GM23248 (cell line): ENCODE data around the gene EFL1. TPM values are rescaled to one million over a fixed set of nuclear protein-coding genes. Genes with fewer than 3 reads are reported as not detected.

Source experiments
- DNase-seq: peaks from one replicate; pipeline ENCODE4 v3.0.0-alpha.2; 2015
- H2AFZ ChIP-seq: fragments of 200-600 bp; sonication (generic); 2 replicates; pipeline ENCODE4 v1.6.1; 2016; ENCODE audit warnings: antibody characterized with exemption
- H3F3A ChIP-seq: fragments of 200-600 bp; sonication (generic); 2 replicates; pipeline ENCODE4 v1.6.1; 2016; ENCODE audit warnings: mild to moderate bottlenecking, antibody characterized with exemption, mixed run types; ENCODE audit not compliant: insufficient read depth
- H3K27ac ChIP-seq: fragments of 200-600 bp; sonication (generic); 2 replicates; pipeline ENCODE4 v1.5.1; 2016; ENCODE audit warnings: mild to moderate bottlenecking
- H3K27me3 ChIP-seq: fragments of 200-600 bp; sonication (generic); replicated peaks from 2 replicates; pipeline ENCODE4 v1.6.1; 2016; ENCODE audit warnings: mild to moderate bottlenecking; ENCODE audit not compliant: insufficient read depth
- H3K36me3 ChIP-seq: fragments of 200-600 bp; sonication (generic); 2 replicates; pipeline ENCODE4 v1.6.1; 2016; ENCODE audit warnings: low read depth, mild to moderate bottlenecking
- H3K4me1 ChIP-seq: fragments of 200-600 bp; sonication (generic); 2 replicates; pipeline ENCODE4 v1.6.1; 2016; ENCODE audit warnings: mild to moderate bottlenecking; ENCODE audit not compliant: insufficient read depth
- H3K4me2 ChIP-seq: fragments of 200-600 bp; sonication (generic); one replicate; pipeline ENCODE4 v1.6.1; 2016; ENCODE audit warnings: mild to moderate bottlenecking; ENCODE audit not compliant: unreplicated experiment
- H3K4me3 ChIP-seq: fragments of 200-600 bp; sonication (generic); 2 replicates; pipeline ENCODE4 v1.5.1; 2016; ENCODE audit warnings: mild to moderate bottlenecking
- H3K79me2 ChIP-seq: fragments of 200-600 bp; sonication (generic); 2 replicates; pipeline ENCODE4 v1.6.1; 2016; ENCODE audit warnings: mild to moderate bottlenecking; ENCODE audit not compliant: insufficient read depth
- H3K9ac ChIP-seq: fragments of 200-600 bp; sonication (generic); 2 replicates; pipeline ENCODE4 v1.6.1; 2016; ENCODE audit warnings: mild to moderate bottlenecking
- H3K9me2 ChIP-seq: fragments of 200-600 bp; sonication (generic); 2 replicates; pipeline ENCODE4 v1.6.1; 2016; ENCODE audit warnings: mixed run types, mild to moderate bottlenecking, moderate library complexity; ENCODE audit not compliant: insufficient read depth
- H3K9me3 ChIP-seq: fragments of 200-600 bp; sonication (generic); one replicate; pipeline ENCODE4 v1.6.1; 2017; ENCODE audit warnings: low read depth
- H4K20me1 ChIP-seq: fragments of 200-600 bp; sonication (generic); 2 replicates; pipeline ENCODE4 v1.6.0; 2016; ENCODE audit not compliant: insufficient read depth
- EZH2 ChIP-seq: fragments of 200-600 bp; sonication (generic); IDR thresholded peaks from 2 replicates; pipeline ENCODE4 v1.6.1; 2018; ENCODE audit warnings: antibody characterized with exemption, mild to moderate bottlenecking; ENCODE audit not compliant: insufficient read depth, poor library complexity, severe bottlenecking
- EZH2phosphoT487 ChIP-seq: fragments of 200-600 bp; sonication (generic); IDR thresholded peaks from 2 replicates; pipeline ENCODE4 v1.6.1; 2018; ENCODE audit warnings: antibody characterized with exemption, moderate library complexity, mild to moderate bottlenecking, low read depth; ENCODE audit not compliant: insufficient read depth
- WGBS, 2 experiments: methylation state at CpG; one replicate each; pipeline ENCODE4 v1.1.6; 2015 to 2017; ENCODE audit warnings: low lambda C conversion rate in 2 of 2, low coverage in 1 of 2; ENCODE audit errors: missing lambda C conversion rate in 2 of 2; 5-methylcytosine and 5-hydroxymethylcytosine counted together
- in situ Hi-C: fragments of 300-500 bp; cut with MboI; formaldehyde crosslinking; loops from 2 replicates; pipeline ENCODE4 v1.15.0; 2020
- polyA plus RNA-seq: library from polyadenylated mRNA; unstranded; fragments of >200 nt; fragmentation: Nextera tagmentation; extraction: Ambion mirVana; gene quantifications from 2 replicates; pipeline ENCODE4 v1.2.1, GENCODE V29; 2016
- total RNA-seq: library from RNA; depleted of rRNA; stranded (reverse); fragments of >200 nt; shearing (Covaris generic); gene quantifications from 2 replicates; pipeline ENCODE4 v1.2.3, GENCODE V29; 2014

The EFL1 gene
- total and polyA plus RNA-seq, 2 experiments from 2014 or later = 21.8 to 28.4 TPM

- no peak overlapping the region for H3K4me3 ChIP-seq
- H3K79me2 ChIP-seq = peaks cover 9% of the 10 kb centered on the region; the same call in 1 of the 2 replicates
- H3K27me3 ChIP-seq = no peaks in the 10 kb centered on the region
- no peak overlapping the region for H2AFZ ChIP-seq
- peaks cover 9% of the 10 kb centered on the region; the same call in 1 of the 2 replicates for H3K4me1 ChIP-seq
- no peaks in the 10 kb centered on the region for H4K20me1 ChIP-seq
- no peak for DNase-seq
- in situ Hi-C loops = no loop called here
- H3K9me2 ChIP-seq = no peaks in the 10 kb centered on the region
- H3K36me3 ChIP-seq = peaks cover 13% of the 10 kb centered on the region; the same call in 1 of the 2 replicates
- no peak overlapping the region for H3K9ac ChIP-seq
- WGBS, 2 experiments = 97 to 99% methylated on average over 2 of the region's 2 CpGs
- TF ChIP-seq EZH2 (no peak), EZH2phosphoT487 (no peak)
- no peak overlapping the region for H3K4me2 ChIP-seq
- H3K27ac ChIP-seq = no peak overlapping the region
- H3F3A ChIP-seq = 0 out of 2 replicates have a peak, but pooled peaks cover 6% of the 10 kb centered on the region
- no peaks in the 10 kb centered on the region for H3K9me3 ChIP-seq
Observed at GRCh38 chr15:82168757-82169156, 93.8 kb downstream of the EFL1 start.

GRCh38 chr15:82168296-82168695 is 94.2 kb downstream of the EFL1 start:
- Histone ChIP-seq H3K4me3 (no peak overlapping the region), H3K79me2 (peaks cover 9% of the 10 kb centered on the region; the same call in 1 of the 2 replicates), H3K27ac (no peak overlapping the region), H2AFZ (no peak overlapping the region), H3K4me1 (peaks cover 9% of the 10 kb centered on the region; the same call in 1 of the 2 replicates), H4K20me1 (no peaks in the 10 kb centered on the region), H3K4me2 (no peak overlapping the region), H3K9ac (no peak overlapping the region), H3K36me3 (peaks cover 13% of the 10 kb centered on the region; the same call in 1 of the 2 replicates), H3F3A (0 out of 2 replicates have a peak, but pooled peaks cover 6% of the 10 kb centered on the region), H3K27me3 (no peaks in the 10 kb centered on the region), H3K9me2 (no peaks in the 10 kb centered on the region), H3K9me3 (no peaks in the 10 kb centered on the region)
- in situ Hi-C loops = no loop called here
- no peak for DNase-seq
- no peak for TF ChIP-seq EZH2phosphoT487
- 92 to 97% methylated on average over 8 of the region's 8 CpGs for WGBS, 2 experiments

GRCh38 chr15:82165948-82166376 is 96.6 kb downstream of the EFL1 start:
- H3K27ac ChIP-seq = no peak overlapping the region
- no peak overlapping the region for H3K9ac ChIP-seq
- DNase-seq = no peak
- 91 to 98% methylated on average over 1 of the region's 1 CpG for WGBS, 2 experiments
- H3K36me3 ChIP-seq = peaks cover 23% of the 10 kb centered on the region
- in situ Hi-C loops = no loop called here
- H3K4me2 ChIP-seq = no peak overlapping the region
- no peaks in the 10 kb centered on the region for H3K27me3 ChIP-seq
- no peak overlapping the region for H2AFZ ChIP-seq
- H3K79me2 ChIP-seq = no peaks in the 10 kb centered on the region; the same call in 1 of the 2 replicates
- no peaks in the 10 kb centered on the region for H3K9me2 ChIP-seq
- TF ChIP-seq EZH2 (no peak), EZH2phosphoT487 (no peak)
- peaks cover 18% of the 10 kb centered on the region for H3K4me1 ChIP-seq
- H3K9me3 ChIP-seq = no peaks in the 10 kb centered on the region
- H3F3A ChIP-seq = peaks cover 13% of the 10 kb centered on the region
- no peak overlapping the region for H3K4me3 ChIP-seq
- no peaks in the 10 kb centered on the region for H4K20me1 ChIP-seq

- Histone ChIP-seq H3K27me3 (no peaks in the 10 kb centered on the region), H2AFZ (peak overlapping the region; percentile 14; the same call in 1 of the 2 replicates), H3F3A (peaks cover 22% of the 10 kb centered on the region), H3K36me3 (peaks cover 16% of the 10 kb centered on the region), H4K20me1 (no peaks in the 10 kb centered on the region), H3K9me3 (no peaks in the 10 kb centered on the region), H3K79me2 (no peaks in the 10 kb centered on the region; the same call in 1 of the 2 replicates), H3K9me2 (no peaks in the 10 kb centered on the region), H3K9ac (no peak overlapping the region; the same call in 1 of the 2 replicates), H3K4me2 (peak overlapping the region; percentile 49), H3K4me3 (no peak overlapping the region), H3K4me1 (peaks cover 25% of the 10 kb centered on the region), H3K27ac (peak overlapping the region; percentile 89)
- DNase-seq = peak; percentile 99
- TF ChIP-seq EZH2 = no peak
- TF ChIP-seq EZH2phosphoT487 = no peak
- WGBS, 2 experiments = 4 to 16% methylated on average over 2 of the region's 2 CpGs
- in situ Hi-C loops = no loop called here
Observed at GRCh38 chr15:82159922-82160321, 102.6 kb downstream of the EFL1 start.
